Measurements from ENCODE around the gene IRF2BPL. TPM values are rescaled to one million over a fixed set of nuclear protein-coding genes. Genes with fewer than 3 reads are reported as not detected.
A peak's percentile ranks its signal among the peaks of the same experiment; 100 is the strongest.

IRF2BPL gene
- total and polyA plus RNA-seq, 4 donors: 3.8 to 15.8 (median 7.4) TPM

- H3K27me3 ChIP-seq (ENCODE audit: control insufficient read depth in 4 of 4, insufficient read depth in 4 of 4, low read length in 3 of 4): no peaks in the 10 kb centered on the region
- peaks cover 18 to 70% (median 50%) of the 10 kb centered on the region in 4 donors for H3K4me1 ChIP-seq (ENCODE audit: control insufficient read depth in 4 of 4, insufficient read depth in 4 of 4, low read length in 3 of 4)
- H3K9me3 ChIP-seq (ENCODE audit: control insufficient read depth in 4 of 4, low read length in 3 of 4): no peaks in the 10 kb centered on the region
- DNase-seq (ENCODE audit: low spot score): no peak
- TF ChIP-seq EGR1 (IDR thresholded peaks at IDR 0.05; ENCODE audit: low read depth in 2 of 2) (no peak), MAX (IDR thresholded peaks at IDR 0.05) (no peak), ATF3 (IDR thresholded peaks at IDR 0.05) (no peak), HNF4G (IDR thresholded peaks at IDR 0.05) (no peak), FOXA1 (IDR thresholded peaks at IDR 0.05) (no peak), SP1 (IDR thresholded peaks at IDR 0.05) (no peak), RAD21 (IDR thresholded peaks at IDR 0.05) (no peak), HNF4A (conservative IDR thresholded peaks at IDR 0.05) (no peak), YY1 (IDR thresholded peaks at IDR 0.05) (no peak), CTCF (IDR thresholded peaks at IDR 0.05; ENCODE audit: low read depth, low read length, missing input control) (no peak), GABPA (IDR thresholded peaks at IDR 0.05 in 1 of 2, conservative IDR thresholded peaks at IDR 0.05 in 1 of 2) (no peak), JUND (IDR thresholded peaks at IDR 0.05) (no peak), FOXA2 (IDR thresholded peaks at IDR 0.05) (no peak), REST (IDR thresholded peaks at IDR 0.05) (no peak), TAF1 (conservative IDR thresholded peaks at IDR 0.05) (no peak), NR2F2 (IDR thresholded peaks at IDR 0.05) (no peak)
- no peak overlapping the region for H3K4me3 ChIP-seq (ENCODE audit: low read depth in 1 of 3, low read length in 3 of 3)
- no peak overlapping the region for H3K9ac ChIP-seq (ENCODE audit: low read depth in 1 of 2, low read length in 2 of 2)
- H3K36me3 ChIP-seq (ENCODE audit: control insufficient read depth in 4 of 4, insufficient read depth in 3 of 4, low read depth in 1 of 4, low read length in 3 of 4): no peaks in the 10 kb centered on the region
- H3K27ac ChIP-seq (ENCODE audit: low read depth in 1 of 2, low read length in 2 of 2): peak overlapping the region; percentile 81 to 83
- 91% methylated on average over 4 of the region's 4 CpGs for WGBS
Observed at GRCh38 chr14:77008541-77008940, 20.0 kb downstream of the IRF2BPL start.

- Histone ChIP-seq H3K9ac (ENCODE audit: low read depth in 1 of 2, low read length in 2 of 2) (no peak overlapping the region), H3K36me3 (ENCODE audit: control insufficient read depth in 4 of 4, insufficient read depth in 3 of 4, low read depth in 1 of 4, low read length in 3 of 4) (no peaks in the 10 kb centered on the region), H3K27ac (ENCODE audit: low read depth in 1 of 2, low read length in 2 of 2) (peak overlapping the region; percentile 81 to 83), H3K9me3 (ENCODE audit: control insufficient read depth in 4 of 4, low read length in 3 of 4) (no peaks in the 10 kb centered on the region), H3K4me3 (ENCODE audit: low read depth in 1 of 3, low read length in 3 of 3) (no peak overlapping the region), H3K4me1 (ENCODE audit: control insufficient read depth in 4 of 4, insufficient read depth in 4 of 4, low read length in 3 of 4) (peaks cover 18 to 72% (median 51%) of the 10 kb centered on the region in 4 donors), H3K27me3 (ENCODE audit: control insufficient read depth in 4 of 4, insufficient read depth in 4 of 4, low read length in 3 of 4) (no peaks in the 10 kb centered on the region)
- WGBS: 25% methylated on average over 3 of the region's 3 CpGs
- no peak for DNase-seq (ENCODE audit: low spot score)
- TF ChIP-seq ATF3 (IDR thresholded peaks at IDR 0.05): peak; percentile 56
- TF ChIP-seq EGR1 (IDR thresholded peaks at IDR 0.05; ENCODE audit: low read depth in 2 of 2): peak; percentile 46 to 92
- peak; percentile 96 for TF ChIP-seq SP1 (IDR thresholded peaks at IDR 0.05)
- TF ChIP-seq ZBTB33 (IDR thresholded peaks at IDR 0.05): peak; percentile 79
- TF ChIP-seq REST (IDR thresholded peaks at IDR 0.05): peak; percentile 81
- TF ChIP-seq HNF4A (conservative IDR thresholded peaks at IDR 0.05): peak; percentile 71 to 80
- TF ChIP-seq TAF1 (conservative IDR thresholded peaks at IDR 0.05): peak; percentile 54
- TF ChIP-seq JUND (IDR thresholded peaks at IDR 0.05): peak; percentile 73 to 77
- no peak for TF ChIP-seq CTCF (IDR thresholded peaks at IDR 0.05; ENCODE audit: low read depth, low read length, missing input control)
Observed at GRCh38 chr14:77007975-77008421, 20.5 kb downstream of the IRF2BPL start.
